ENCODE data around the gene MPHOSPH9.

DNA sequence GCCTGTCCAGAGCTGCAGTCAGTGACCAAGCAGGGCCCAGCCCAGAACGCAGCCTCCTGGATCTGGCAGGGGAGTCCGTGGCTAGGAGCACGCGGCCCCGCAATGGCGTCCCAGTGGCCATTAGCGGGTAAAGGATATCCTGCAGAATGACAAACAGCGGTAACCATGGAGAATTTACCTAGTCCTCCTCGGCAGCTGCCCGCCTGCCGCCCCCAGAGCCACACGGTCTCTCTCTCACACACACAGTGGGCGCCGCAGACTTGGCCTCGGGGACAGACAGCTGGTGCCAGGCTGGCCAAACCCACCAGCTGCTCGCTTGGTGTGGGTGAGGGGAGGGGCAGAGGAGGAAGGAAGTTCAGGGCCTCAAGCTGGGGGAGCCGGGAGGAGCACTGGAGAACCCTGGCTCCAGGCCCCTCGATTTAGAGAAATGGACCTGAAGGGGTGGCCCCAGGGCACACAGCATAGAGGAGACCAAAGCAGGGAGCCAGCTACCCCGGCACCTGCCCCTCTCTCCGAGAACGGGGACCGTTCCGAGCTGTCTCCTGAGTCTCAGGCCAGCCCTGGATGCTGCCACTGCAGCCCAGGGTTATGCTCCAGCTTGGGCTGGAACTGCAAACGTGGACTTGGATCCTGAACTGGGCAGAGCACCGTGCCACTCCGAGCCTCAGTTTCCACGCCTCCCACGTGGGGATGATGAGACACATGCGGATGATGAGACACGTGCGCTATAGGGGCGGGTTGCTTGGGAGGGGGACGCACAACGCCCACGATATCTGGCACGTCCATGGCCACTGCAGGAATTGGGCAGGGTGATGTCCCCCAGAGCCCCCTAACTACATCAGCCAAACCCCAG, 35.3 kb upstream of the MPHOSPH9 start:
- TF ChIP-seq, protein P1, sequence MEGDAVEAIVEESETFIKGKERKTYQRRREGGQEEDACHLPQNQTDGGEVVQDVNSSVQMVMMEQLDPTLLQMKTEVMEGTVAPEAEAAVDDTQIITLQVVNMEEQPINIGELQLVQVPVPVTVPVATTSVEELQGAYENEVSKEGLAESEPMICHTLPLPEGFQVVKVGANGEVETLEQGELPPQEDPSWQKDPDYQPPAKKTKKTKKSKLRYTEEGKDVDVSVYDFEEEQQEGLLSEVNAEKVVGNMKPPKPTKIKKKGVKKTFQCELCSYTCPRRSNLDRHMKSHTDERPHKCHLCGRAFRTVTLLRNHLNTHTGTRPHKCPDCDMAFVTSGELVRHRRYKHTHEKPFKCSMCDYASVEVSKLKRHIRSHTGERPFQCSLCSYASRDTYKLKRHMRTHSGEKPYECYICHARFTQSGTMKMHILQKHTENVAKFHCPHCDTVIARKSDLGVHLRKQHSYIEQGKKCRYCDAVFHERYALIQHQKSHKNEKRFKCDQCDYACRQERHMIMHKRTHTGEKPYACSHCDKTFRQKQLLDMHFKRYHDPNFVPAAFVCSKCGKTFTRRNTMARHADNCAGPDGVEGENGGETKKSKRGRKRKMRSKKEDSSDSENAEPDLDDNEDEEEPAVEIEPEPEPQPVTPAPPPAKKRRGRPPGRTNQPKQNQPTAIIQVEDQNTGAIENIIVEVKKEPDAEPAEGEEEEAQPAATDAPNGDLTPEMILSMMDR (optimal IDR thresholded peaks at IDR 0.05 in 1 of 3, IDR thresholded peaks at IDR 0.05 in 1 of 3, conservative IDR thresholded peaks at IDR 0.05 in 1 of 3; ENCODE audit: extremely low read depth in 1 of 3, insufficient read depth in 2 of 3, low read length in 3 of 3), result no peak
- TF ChIP-seq EZH2 (IDR thresholded peaks at IDR 0.05; ENCODE audit: low read length), result no peak
